RPMI8226 (cell line): ENCODE results near the gene SLTM.
"Not testable (repeated sequence)": the region's sequence is repeated elsewhere in the genome, so short reads cannot be mapped to it uniquely, and the experiment has no call there.

Source experiments
- DNase-seq: peaks from one replicate; pipeline ENCODE4 v3.0.0-alpha.2; 2015

The SLTM gene

GRCh38 chr15:58870451-58870850, 63.0 kb downstream of the SLTM start:
- no peak for DNase-seq

- no peak for DNase-seq
Measured at GRCh38 chr15:58867926-58868325, 65.6 kb downstream of the SLTM start.

GRCh38 chr15:58865425-58865880, 68.0 kb downstream of the SLTM start:
- DNase-seq: no peak

- no peak for DNase-seq
Measured at GRCh38 chr15:58864602-58865424, 68.7 kb downstream of the SLTM start.

- no peak for DNase-seq
Measured at GRCh38 chr15:58862326-58862725, 71.2 kb downstream of the SLTM start.

GRCh38 chr15:58856621-58857020, 76.9 kb downstream of the SLTM start:
- DNase-seq: not testable (repeated sequence)

GRCh38 chr15:58856086-58856485, 77.4 kb downstream of the SLTM start:
- no peak for DNase-seq

GRCh38 chr15:58854593-58854992, 78.9 kb downstream of the SLTM start:
- DNase-seq: no peak

GRCh38 chr15:58852347-58852746, 81.1 kb downstream of the SLTM start:
- no peak for DNase-seq

GRCh38 chr15:58851205-58851604, 82.3 kb downstream of the SLTM start:
- not testable (repeated sequence) for DNase-seq

- no peak for DNase-seq
Measured at GRCh38 chr15:58842713-58843396, 90.6 kb downstream of the SLTM start.

- no peak for DNase-seq
Measured at GRCh38 chr15:58840048-58840447, 93.4 kb downstream of the SLTM start.

GRCh38 chr15:58839485-58839884, 94.0 kb downstream of the SLTM start:
- DNase-seq: peak; percentile 34

- not testable (repeated sequence) for DNase-seq
Measured at GRCh38 chr15:58833681-58834426, 99.6 kb downstream of the SLTM start.

- DNase-seq: no peak
Measured at GRCh38 chr15:58830556-58830955, 102.9 kb downstream of the SLTM start.
